Prostate gland (tissue), 2 donors: Measurements from ENCODE around the gene PPM1F. TPM values are rescaled to one million over a fixed set of nuclear protein-coding genes. Genes with fewer than 3 reads are reported as not detected.

ENCODE experiments used
- DNase-seq: peaks from one replicate; pipeline ENCODE4 v3.0.0-alpha.2; 2019; ENCODE audit warnings: low spot score
- H3K27ac ChIP-seq, 2 donors: fragments of 200-600 bp; sonication (generic); 2 replicates each; pipeline ENCODE4 v1.5.1; 2017 to 2019
- H3K27me3 ChIP-seq: fragments of 200-600 bp; sonication (generic); replicated peaks from 2 replicates; pipeline ENCODE4 v1.5.1; 2019; ENCODE audit not compliant: insufficient read depth
- H3K36me3 ChIP-seq, 2 donors: fragments of 200-600 bp; sonication (generic); 1 replicate in 1 of 2; 2 replicates in 1 of 2; pipeline versions ENCODE4 v1.5.1 to v1.8.1; 2017 to 2019
- H3K4me1 ChIP-seq: fragments of 200-600 bp; sonication (generic); replicated peaks from 2 replicates; pipeline ENCODE4 v1.5.1; 2019
- H3K4me3 ChIP-seq, 2 donors: fragments of 200-600 bp; sonication (generic); 2 replicates each; pipeline ENCODE4 v1.5.1; 2017 to 2019
- H3K9me3 ChIP-seq: fragments of 200-600 bp; sonication (generic); 2 replicates; pipeline ENCODE4 v1.5.1; 2017
- POLR2A ChIP-seq: fragments of 450-650 bp; IDR thresholded peaks from one replicate; pipeline ENCODE4 v1.6.1; 2016; ENCODE audit warnings: antibody characterized with exemption, mild to moderate bottlenecking
- POLR2AphosphoS5 ChIP-seq: sonication (generic); formaldehyde crosslinking; IDR thresholded peaks from one replicate; pipeline ENCODE4 v1.6.1; 2017; ENCODE audit warnings: antibody characterized with exemption
- WGBS: methylation state at CpG from one replicate; pipeline ENCODE4 v1.1.5; 2018; 5-methylcytosine and 5-hydroxymethylcytosine counted together
- intact Hi-C: fragments of 100-400 bp; cut with DNase I; formaldehyde crosslinking; loops from one replicate; pipeline ENCODE4 v1.14.2; 2022
- total RNA-seq, 2 donors: library from RNA; depleted of rRNA; stranded (reverse); fragments of >200 nt; gene quantifications; one replicate each; pipeline ENCODE4 v1.1.0, GENCODE V29; 2016
- TF ChIP-seq, protein P1 (sequence below), 4 experiments: fragments of 200-600 bp in 2 of 4; fragments of 450-650 bp in 2 of 4; sonication (generic) in 2 of 4; IDR thresholded peaks; 1 replicate in 3 of 4; 2 replicates in 1 of 4; pipeline ENCODE4 v1.5.1; 2016 to 2019; ENCODE audit warnings: antibody characterized with exemption in 4 of 4, mild to moderate bottlenecking in 2 of 4, moderate library complexity in 2 of 4

Gene PPM1F
- total RNA-seq, 2 donors from 2014 or later = 16.8 to 31.6 TPM

- DNase-seq = no peak
- Histone ChIP-seq H3K36me3 (peaks cover 0 to 4% of the 10 kb centered on the region in 2 donors), H3K27ac (peak overlapping the region in 1 of 2 donors; percentile 90), H3K9me3 (no peaks in the 10 kb centered on the region), H3K4me1 (no peaks in the 10 kb centered on the region), H3K27me3 (no peaks in the 10 kb centered on the region), H3K4me3 (no peak overlapping the region)
- WGBS = 76% methylated on average over 7 of the region's 7 CpGs
- TF ChIP-seq, protein P1, sequence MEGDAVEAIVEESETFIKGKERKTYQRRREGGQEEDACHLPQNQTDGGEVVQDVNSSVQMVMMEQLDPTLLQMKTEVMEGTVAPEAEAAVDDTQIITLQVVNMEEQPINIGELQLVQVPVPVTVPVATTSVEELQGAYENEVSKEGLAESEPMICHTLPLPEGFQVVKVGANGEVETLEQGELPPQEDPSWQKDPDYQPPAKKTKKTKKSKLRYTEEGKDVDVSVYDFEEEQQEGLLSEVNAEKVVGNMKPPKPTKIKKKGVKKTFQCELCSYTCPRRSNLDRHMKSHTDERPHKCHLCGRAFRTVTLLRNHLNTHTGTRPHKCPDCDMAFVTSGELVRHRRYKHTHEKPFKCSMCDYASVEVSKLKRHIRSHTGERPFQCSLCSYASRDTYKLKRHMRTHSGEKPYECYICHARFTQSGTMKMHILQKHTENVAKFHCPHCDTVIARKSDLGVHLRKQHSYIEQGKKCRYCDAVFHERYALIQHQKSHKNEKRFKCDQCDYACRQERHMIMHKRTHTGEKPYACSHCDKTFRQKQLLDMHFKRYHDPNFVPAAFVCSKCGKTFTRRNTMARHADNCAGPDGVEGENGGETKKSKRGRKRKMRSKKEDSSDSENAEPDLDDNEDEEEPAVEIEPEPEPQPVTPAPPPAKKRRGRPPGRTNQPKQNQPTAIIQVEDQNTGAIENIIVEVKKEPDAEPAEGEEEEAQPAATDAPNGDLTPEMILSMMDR (IDR thresholded peaks at IDR 0.05) = no peak
- TF ChIP-seq POLR2A = no peak
- TF ChIP-seq POLR2AphosphoS5 = no peak
- intact Hi-C loops = no loop called here
Observed at GRCh38 chr22:21944871-21945270, 7.8 kb downstream of the PPM1F start.

- DNase-seq = no peak
- Histone ChIP-seq H3K4me1 (peaks cover 5% of the 10 kb centered on the region), H3K27ac (peak overlapping the region; percentile 75 to 90), H3K36me3 (peaks cover 0 to 4% of the 10 kb centered on the region in 2 donors), H3K4me3 (no peak overlapping the region), H3K27me3 (no peaks in the 10 kb centered on the region), H3K9me3 (no peaks in the 10 kb centered on the region)
- no peak for TF ChIP-seq POLR2A
- TF ChIP-seq POLR2AphosphoS5 = no peak
- TF ChIP-seq, protein P1 (IDR thresholded peaks at IDR 0.05) = no peak
- 86% methylated on average over 18 of the region's 18 CpGs for WGBS
- intact Hi-C loops = no loop called here
Observed at GRCh38 chr22:21943571-21944448, 8.8 kb downstream of the PPM1F start.

DNA sequence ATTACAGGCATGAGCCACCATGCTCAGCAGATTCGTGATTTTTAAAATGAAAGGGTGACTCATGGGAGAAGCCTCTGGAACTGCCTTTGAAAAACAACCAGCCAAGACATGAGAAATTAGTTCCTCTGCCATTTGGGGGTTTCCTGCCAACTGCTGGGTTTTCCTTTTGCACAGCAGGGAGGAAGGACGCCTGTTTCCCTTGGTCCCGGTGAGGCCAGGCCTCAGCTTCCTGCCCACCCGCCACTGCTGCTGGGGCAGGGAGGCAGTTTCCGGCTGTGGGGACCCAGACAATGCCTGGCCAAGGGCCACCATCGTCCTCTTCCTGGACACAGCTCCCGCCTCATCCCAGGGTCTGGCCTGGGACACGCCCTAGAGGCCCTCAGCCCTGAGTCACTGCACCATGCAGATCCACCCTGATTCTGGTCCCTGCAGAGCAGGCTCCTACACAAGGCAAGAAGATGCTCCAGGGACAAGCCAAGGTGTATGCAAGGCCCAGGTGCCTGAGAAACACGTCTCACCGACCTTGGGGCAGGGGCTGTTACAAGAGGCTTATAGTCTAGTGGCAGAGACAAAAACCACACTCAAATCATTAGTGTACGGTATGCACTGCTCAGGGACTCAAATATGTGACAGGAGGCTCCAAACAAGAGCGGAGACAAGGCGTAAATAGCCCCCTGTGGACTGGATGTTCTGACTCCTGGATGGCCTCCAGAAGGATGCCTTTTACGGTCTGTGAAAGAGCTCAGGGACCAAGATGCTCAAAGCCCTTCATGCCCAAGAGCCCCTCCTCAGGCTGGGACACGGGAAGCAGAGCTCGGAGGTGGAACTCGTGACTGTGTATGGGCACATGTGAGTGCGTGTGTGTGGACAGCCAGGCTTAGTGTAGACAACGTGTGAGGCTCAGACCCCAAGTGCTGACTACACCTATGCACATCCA lies 10.0 kb downstream of the PPM1F start:
- DNase-seq = no peak
- H3K9me3 ChIP-seq = no peaks in the 10 kb centered on the region
- H3K4me1 ChIP-seq = peaks cover 7% of the 10 kb centered on the region
- WGBS = 45% methylated on average over 19 of the region's 19 CpGs
- intact Hi-C loops = no loop called here
- TF ChIP-seq POLR2AphosphoS5 (peak; percentile 52), POLR2A (no peak)
- TF ChIP-seq, protein P1 (IDR thresholded peaks at IDR 0.05) = no peak
- H3K4me3 ChIP-seq = no peak overlapping the region
- peak overlapping the region; percentile 75 to 90 for H3K27ac ChIP-seq
- H3K36me3 ChIP-seq = peaks cover 0 to 4% of the 10 kb centered on the region in 2 donors
- no peaks in the 10 kb centered on the region for H3K27me3 ChIP-seq

GRCh38 chr22:21941921-21942320 lies 10.7 kb downstream of the PPM1F start:
- 70% methylated on average over 8 of the region's 8 CpGs for WGBS

More at GRCh38 chr22:21941921-21942320, 10.7 kb downstream of the PPM1F start:
- Histone ChIP-seq H3K27me3 (no peaks in the 10 kb centered on the region), H3K4me3 (no peak overlapping the region), H3K27ac (peak overlapping the region; percentile 75 to 90), H3K36me3 (peaks cover 0 to 4% of the 10 kb centered on the region in 2 donors), H3K9me3 (no peaks in the 10 kb centered on the region), H3K4me1 (peaks cover 15% of the 10 kb centered on the region)
- intact Hi-C loops = no loop called here
- TF ChIP-seq, protein P1 (IDR thresholded peaks at IDR 0.05) = no peak
- TF ChIP-seq POLR2AphosphoS5 (no peak), POLR2A (no peak)
- DNase-seq = no peak
